ENCODE measurements around the gene ASIC4.

DNA sequence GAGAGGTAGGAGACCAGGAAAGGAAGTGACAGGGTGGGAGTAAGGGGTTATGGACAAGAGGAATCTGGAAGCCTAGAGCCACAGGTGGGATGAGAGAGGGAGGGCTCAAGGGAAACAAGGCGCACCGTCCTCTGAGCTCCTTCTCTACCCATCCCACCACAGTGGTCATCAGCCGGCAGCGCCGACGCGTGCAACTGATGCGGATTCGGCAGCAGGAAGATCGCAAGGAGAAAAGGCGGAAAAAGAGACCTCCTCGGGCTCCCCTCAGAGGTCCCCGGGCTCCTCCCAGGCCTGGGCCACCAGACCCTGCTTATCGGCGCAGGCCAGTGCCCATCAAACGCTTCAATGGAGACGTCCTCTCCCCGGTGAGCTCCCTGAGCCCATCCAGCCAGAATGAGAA lies 34.7 kb downstream of the ASIC4 start:
- no peak for TF ChIP-seq POLR2A (IDR thresholded peaks at IDR 0.05; ENCODE audit: low read depth, low read length)
- TF ChIP-seq, protein P1, sequence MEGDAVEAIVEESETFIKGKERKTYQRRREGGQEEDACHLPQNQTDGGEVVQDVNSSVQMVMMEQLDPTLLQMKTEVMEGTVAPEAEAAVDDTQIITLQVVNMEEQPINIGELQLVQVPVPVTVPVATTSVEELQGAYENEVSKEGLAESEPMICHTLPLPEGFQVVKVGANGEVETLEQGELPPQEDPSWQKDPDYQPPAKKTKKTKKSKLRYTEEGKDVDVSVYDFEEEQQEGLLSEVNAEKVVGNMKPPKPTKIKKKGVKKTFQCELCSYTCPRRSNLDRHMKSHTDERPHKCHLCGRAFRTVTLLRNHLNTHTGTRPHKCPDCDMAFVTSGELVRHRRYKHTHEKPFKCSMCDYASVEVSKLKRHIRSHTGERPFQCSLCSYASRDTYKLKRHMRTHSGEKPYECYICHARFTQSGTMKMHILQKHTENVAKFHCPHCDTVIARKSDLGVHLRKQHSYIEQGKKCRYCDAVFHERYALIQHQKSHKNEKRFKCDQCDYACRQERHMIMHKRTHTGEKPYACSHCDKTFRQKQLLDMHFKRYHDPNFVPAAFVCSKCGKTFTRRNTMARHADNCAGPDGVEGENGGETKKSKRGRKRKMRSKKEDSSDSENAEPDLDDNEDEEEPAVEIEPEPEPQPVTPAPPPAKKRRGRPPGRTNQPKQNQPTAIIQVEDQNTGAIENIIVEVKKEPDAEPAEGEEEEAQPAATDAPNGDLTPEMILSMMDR (conservative IDR thresholded peaks at IDR 0.05; ENCODE audit: low read depth, low read length): no peak
- TF ChIP-seq RFX5 (IDR thresholded peaks at IDR 0.05; ENCODE audit: low read depth, low read length): no peak
- no peak for TF ChIP-seq CEBPB (IDR thresholded peaks at IDR 0.05; ENCODE audit: low read depth, low read length)
- no peak for TF ChIP-seq SMC3 (IDR thresholded peaks at IDR 0.05; ENCODE audit: low read depth, low read length)
- TF ChIP-seq MAZ (IDR thresholded peaks at IDR 0.05; ENCODE audit: borderline replicate concordance, low read depth, low read length): no peak
- TF ChIP-seq, protein P2, sequence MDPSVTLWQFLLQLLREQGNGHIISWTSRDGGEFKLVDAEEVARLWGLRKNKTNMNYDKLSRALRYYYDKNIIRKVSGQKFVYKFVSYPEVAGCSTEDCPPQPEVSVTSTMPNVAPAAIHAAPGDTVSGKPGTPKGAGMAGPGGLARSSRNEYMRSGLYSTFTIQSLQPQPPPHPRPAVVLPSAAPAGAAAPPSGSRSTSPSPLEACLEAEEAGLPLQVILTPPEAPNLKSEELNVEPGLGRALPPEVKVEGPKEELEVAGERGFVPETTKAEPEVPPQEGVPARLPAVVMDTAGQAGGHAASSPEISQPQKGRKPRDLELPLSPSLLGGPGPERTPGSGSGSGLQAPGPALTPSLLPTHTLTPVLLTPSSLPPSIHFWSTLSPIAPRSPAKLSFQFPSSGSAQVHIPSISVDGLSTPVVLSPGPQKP (IDR thresholded peaks at IDR 0.05; ENCODE audit: borderline replicate concordance, low read depth, low read length): no peak
- no peak for TF ChIP-seq MXI1 (IDR thresholded peaks at IDR 0.05; ENCODE audit: borderline replicate concordance, low read depth, low read length)
- no peak for TF ChIP-seq RAD21 (IDR thresholded peaks at IDR 0.05; ENCODE audit: low read length)
- TF ChIP-seq BHLHE40 (IDR thresholded peaks at IDR 0.05; ENCODE audit: low read depth, low read length): no peak
- TF ChIP-seq, protein P3, sequence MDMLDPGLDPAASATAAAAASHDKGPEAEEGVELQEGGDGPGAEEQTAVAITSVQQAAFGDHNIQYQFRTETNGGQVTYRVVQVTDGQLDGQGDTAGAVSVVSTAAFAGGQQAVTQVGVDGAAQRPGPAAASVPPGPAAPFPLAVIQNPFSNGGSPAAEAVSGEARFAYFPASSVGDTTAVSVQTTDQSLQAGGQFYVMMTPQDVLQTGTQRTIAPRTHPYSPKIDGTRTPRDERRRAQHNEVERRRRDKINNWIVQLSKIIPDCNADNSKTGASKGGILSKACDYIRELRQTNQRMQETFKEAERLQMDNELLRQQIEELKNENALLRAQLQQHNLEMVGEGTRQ (IDR thresholded peaks at IDR 0.05; ENCODE audit: low read depth, low read length): no peak
- TF ChIP-seq RCOR1 (IDR thresholded peaks at IDR 0.05; ENCODE audit: insufficient replicate concordance, low read length): no peak
- TF ChIP-seq FOS (IDR thresholded peaks at IDR 0.05; ENCODE audit: low read depth, low read length): no peak
